GM18502 (cell line): ENCODE results near the gene HTATIP2.
"Not testable (repeated sequence)": the region's sequence is repeated elsewhere in the genome, so short reads cannot be mapped to it uniquely, and the experiment has no call there.

Source experiments
- ATAC-seq: cut with Tn5 transposase; IDR thresholded peaks from one replicate; pipeline ENCODE4 v1.9.1; 2021; ENCODE audit warnings: mild to moderate bottlenecking; ENCODE audit not compliant: unreplicated experiment, poor library complexity

HTATIP2 gene

DNA sequence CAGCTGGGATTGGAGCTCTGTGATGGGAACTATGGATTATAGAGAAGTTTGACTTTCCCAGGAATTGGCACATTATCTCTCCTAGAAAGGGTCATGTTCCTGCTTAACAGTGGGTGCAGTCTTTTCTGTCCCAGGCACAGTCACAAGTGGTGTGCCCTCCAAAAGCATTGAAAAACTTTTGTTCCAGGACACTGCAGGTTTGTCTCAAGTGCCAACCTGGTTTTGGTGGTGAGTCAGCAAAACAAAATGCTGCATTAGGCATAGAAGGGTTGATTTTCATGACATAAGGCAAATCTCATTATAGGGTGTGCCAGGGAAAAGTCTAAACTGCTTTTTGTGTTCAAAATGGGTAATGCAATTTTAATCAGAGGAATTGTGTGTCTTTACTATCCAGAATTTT lies 4.9 kb downstream of the HTATIP2 start:
- ATAC-seq: no peak

DNA sequence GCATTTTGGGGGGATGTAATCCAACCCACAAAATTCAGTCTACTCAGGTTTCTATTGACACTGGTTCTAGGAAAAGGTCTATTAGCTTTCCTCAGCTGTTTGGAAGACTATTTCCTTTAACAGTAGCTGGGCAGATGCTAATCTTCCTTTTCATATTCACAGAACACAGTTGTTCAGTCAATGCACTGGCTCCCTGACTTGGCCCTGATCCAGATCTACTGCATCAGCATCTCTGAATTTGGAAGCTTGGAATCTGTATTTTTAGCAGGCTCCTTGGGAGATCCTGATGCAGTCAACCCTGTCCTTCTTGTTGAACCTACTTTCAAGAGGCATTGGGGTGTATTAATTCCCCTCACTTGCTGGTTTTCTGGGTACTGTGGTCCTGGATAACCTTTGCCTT lies 6.3 kb downstream of the HTATIP2 start:
- ATAC-seq: no peak

DNA sequence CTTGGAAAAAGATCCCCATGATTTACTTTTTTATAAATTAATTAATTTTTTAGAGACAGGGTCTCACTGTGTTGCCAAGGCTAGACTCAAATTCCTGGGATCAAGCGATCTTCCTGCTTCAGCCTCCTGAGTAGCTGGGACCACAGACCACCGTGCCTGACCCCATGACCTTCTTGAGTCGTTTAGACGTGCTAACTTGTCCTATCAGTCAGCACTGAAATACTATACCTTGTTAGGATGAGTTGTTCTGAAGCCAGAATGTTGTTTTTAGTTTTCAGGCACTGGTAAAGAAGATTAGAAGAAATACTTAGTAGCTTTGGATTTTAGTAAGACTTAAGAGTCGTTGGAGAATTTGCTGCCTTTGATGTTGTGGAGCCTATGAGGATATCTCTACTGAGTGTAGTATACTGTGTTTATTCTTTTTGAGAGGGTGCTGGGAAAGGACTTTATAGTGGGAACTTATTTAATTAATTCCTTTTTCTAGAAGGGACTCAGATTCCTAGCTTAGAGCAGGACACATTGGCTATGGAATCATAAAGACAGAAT lies 8.6 kb downstream of the HTATIP2 start:
- ATAC-seq: no peak

DNA sequence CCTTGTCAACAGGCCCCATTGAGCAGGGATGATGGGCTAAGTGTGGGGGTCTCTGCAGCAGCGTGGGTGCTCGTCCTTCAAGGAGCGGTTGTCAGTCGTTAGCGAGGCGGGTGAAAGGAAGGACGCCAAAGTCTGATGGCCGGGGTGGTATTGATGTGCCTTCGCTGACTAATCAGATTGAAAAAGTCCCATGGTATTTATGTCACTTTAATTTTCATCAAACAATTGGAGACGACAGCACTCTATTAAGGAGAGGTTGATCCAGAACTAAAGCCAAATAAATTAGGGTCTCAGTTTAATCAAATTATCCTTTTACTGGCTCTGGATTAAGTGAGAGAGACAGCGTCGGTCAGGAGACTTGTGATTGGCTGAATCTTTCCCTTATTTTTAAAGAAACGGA lies 9.6 kb downstream of the HTATIP2 start:
- no peak for ATAC-seq

DNA sequence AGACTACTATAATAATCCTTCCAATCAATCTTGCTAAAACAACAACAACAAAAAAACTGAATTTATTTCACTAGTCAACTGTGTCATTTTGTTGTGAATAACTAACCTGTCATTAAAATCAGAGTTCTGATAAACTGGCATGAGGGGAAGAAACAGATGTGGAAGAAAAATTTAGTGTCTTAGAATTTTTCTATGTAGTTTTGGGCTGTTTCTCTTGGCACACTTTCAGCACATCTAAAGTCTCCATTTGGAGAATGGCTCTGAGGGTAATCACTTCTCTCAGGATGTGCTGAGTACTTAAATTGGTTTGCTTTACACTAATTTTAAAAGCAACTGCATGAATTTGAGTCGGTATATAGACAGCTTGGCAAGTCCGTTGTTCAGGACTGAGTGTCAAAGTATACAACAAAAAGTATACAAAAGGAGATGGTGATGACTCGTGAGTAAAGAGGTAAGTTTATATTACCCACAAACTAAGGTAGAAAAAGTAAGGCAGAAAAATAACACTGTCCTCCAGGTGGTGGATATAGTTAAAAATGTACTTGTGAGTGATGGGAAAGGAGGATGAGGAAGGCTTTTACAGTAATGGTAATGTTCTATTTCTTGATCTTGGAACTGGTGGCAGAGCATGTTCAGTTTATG lies 10.2 kb downstream of the HTATIP2 start:
- ATAC-seq: no peak

DNA sequence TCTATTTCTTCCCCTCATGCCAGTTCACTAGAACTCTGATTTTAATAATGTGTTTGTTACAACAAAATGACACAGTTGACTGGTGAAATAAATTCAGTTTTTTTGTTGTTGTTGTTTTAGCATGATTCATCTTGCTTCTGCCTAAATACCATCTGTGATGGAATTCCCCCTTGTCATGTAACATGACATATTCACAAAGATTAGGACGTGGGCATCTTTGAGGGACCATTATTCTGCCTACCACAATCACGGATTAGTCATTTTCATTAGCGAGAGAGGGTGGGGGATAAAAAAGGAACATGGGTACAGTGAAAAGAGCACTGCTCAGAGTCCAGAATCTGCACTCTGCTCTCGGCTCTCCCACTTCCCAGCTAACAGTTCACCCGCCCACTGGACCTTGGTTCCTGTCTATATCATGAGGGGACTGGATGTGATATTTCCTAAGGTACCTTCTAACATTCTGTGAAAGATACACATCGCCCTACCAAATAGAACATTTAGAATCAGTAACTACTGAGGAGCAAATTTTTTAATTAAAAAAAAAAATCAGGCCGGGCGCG lies 11.3 kb downstream of the HTATIP2 start:
- ATAC-seq: no peak

DNA sequence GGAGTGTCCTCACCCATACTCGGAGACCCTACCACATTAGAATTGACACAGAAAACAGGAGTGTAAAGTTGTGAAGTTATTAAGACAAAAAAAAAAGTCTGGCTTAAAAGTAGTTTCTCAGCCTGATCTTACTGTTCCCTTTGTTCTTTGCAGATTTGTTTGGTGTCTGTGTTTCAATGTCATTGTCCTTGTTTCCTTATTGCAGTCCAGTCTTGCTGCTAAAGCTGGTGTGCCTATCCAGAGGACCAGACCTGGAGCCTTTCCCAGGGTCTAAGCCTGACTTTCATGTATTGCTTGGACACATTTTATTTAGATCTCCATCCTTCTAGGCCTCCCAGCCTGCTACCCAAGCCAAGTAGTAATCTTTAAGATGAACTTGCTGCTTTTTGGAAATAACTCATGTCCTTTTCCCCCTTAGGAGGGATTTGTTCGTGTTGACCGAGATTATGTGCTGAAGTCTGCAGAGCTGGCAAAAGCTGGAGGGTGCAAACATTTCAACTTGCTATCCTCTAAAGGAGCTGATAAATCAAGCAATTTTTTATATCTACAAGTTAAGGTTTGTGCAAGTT lies 12.7 kb downstream of the HTATIP2 start:
- no peak for ATAC-seq

DNA sequence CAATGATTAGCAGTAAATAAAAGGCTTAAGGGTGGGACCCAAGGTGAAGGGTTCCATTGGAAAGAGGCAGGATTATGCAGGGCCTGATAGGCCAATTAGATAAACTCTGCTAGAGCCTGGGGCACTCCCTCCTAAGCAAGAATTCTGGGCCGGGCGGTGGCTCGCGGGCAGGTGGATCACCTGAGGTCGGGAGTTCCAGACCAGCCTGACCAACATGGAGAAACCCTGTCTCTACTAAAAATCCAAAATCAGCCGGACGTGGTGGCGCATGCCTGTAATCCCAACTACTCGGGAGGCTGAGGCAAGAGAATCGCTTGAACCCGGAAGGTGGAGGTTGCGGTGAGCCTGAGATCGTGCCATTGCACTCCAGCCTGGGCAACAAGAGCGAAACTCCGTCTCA lies 22.5 kb downstream of the HTATIP2 start:
- ATAC-seq: not testable (repeated sequence)

DNA sequence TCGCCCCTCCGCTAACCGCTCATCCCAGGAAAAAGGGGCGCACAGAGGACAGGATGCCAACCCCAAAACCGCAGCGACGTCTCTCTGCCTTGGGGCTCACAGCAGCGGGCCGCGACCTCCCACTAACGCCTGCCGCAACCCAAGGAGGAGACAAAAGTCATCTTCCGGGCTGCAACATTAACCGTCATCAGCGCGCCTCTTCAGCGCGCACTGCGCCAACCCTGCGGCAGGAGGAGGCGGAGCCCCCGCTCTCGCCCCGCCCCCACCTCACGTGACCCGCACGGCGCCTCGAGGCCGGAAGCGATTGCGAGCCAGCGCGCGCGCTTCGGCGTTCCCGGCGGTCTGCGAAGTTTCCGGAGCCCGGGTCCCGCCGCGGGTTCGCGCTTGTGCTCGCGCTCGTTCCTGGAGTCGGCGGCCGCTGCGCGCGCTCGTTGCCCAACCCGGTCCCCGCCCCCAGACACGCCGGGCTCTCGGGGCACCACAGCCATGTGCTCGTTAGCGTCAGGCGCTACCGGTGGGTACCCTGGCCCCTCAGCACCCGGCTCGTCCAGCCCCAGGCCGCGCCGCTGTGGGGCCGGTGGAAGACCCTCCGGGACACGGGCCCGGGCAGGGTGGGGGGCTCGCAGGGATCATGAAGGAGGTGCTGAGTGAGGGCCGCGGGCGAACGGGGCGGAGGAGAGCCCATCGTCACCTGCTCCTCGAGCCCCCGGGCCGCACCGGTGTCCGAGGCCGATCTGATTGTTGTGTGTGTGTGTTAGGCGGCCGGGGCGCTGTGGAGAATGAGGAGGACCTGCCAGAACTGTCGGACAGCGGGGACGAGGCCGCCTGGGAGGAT lies 24.0 kb downstream of the HTATIP2 start, which contains the start of gene PRMT3:
PRMT3 (plus strand) TSS at position 456 of the 835 bp plus-strand sequence; CDS start at position 487, 31 bp downstream.
- ATAC-seq: peak; percentile 83

DNA sequence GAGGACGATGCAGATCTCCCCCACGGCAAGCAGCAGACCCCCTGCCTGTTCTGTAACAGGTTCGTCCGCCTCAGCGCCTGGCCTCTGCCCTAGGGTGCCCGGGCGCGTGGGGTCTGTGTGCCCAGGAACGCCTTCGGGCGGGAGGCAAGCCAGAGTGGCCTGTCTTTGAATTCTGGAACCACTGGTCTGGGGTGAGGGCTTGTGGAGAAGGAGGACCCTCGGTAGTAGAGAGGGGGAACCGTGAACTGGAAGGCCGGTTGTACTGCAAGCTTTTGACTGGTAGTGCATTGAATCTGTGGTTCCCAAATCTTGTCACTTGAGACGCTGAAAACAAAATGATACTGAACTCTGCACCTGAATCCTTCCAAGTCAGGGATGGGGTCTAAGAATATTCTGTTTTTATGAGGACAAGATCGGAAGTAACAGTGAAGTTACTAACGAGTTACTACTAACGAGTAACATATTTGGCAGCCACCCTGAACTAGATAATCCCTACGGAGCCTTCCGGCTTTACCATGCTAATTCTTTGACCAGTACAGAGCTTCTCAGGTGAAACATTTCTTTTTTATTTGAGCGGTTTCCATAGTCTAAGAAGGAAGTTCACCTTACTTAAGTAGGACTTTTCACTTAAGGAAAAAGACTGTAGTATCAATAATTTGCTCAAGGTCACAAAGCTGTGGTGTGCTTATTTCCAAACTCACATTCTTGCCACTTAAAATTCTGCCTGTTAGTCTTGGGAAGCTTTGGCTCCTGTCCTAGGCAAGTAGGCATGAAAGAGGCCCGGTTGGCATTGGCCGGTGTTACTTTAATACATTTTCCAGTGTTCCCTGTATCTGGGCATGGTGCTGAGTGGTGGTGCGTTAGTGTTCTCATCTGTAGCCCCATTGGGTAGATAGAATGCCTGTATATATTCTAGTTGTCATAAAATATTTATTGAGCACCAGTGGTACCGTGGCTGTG lies 24.9 kb downstream of the HTATIP2 start:
- peak; percentile 20 for ATAC-seq

DNA sequence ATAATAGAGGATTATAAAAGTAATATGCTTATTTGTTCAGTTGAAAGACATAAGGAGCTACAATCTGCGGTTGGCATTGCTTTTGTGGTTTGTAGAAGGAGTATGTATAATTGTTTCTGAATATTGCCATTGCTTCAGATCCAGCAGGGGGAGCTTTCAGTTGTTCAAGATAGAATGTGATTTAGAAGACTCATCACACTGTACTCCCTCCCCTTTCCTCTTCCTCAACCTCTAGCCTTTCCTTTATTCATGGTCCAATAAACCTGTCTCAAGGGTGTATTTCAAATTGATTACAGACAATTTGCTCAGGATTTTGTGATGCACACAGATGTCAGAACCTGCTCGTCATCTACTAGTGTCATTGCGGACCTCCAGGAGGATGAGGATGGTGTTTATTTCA lies 33.8 kb downstream of the HTATIP2 start:
- peak; percentile 90 for ATAC-seq

DNA sequence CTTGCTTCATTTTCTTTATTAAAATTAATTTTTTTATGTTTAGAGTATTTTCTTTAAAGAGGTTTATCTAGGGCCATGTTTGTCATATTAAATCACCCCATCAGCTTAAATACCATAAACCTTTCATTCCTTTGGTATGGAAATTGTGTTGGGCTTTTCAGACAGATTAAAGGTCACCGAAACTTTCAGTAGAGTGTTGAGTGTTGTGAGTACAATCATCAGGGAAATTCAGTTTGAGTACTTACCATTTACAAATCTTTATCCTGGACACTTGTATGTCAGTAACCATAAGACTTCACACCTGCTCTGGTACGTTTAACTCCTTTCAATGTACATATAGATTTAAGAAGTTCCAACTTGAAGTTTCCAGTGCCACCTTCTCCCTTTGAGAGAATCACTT lies 36.0 kb downstream of the HTATIP2 start:
- ATAC-seq: no peak

DNA sequence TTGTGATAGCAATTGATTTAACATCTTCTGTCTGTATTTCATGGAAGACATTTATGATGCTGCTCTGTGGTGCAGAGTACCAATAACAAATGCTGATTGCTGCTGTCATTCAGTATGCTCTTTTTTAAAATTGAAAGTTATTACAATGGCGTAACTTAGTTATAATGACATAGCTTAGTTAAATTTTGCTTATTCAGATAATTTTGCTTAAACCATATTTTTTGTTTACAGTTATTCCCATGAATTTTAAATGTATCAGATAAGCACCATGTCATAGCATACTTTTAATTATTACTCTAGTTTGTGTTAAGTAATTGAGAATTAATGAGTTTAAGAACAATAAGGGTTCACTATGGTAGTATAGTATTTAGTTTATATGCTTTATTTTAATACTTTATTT lies 39.5 kb downstream of the HTATIP2 start:
- ATAC-seq: no peak

DNA sequence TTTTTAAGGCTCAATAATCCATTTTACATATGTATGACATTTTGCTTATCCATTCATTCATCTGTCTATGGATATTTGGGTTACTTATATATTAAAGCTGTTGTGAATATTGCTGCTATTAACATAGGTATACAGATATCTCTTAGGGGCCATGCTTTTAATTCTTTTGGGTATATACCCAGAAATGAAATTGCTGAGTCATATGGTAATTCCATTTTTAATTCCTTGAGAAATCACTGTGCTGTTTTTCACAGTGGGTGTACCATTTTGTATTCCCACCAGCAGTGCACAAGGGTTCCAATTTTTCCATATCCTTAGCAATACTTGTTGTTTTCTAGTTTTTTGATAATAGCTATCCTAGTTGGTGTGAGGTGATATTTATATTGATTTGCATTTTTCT lies 43.0 kb downstream of the HTATIP2 start:
- ATAC-seq: no peak

DNA sequence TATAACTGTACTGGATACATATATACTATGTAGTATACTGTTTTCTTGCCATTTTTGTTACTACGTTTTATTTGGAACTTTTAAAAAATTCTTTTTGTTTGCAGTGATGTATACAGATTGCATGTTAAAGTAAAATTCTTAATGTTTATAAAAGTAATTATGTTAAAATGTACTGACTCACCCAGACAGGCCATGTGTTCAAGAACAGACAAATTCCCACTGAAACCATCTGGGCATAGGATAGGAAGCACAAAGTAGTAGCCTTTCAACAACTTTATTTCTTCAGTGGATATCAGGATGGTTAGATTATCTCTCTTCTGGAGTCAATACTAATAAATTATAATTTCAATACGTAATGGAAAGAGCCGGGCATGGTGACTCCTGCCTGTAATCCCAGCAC lies 43.8 kb downstream of the HTATIP2 start:
- ATAC-seq: no peak

DNA sequence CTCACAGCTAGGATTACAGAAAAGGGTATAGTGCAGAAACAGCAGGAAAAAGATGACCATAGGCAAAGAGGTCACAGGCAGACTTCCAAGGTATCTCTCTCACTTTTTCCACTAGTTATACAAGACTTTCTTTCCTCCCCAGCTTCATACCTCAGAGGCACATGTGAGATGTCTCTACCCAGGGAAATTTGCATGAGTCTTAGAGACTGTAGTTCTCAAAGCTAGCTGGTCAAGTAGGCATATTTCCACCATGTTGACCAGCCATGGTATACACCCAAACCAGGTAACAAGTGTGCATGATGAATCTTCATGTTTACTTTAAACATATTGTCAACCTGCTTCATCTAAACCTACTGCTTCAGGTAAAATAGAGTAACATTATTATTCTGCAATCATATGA lies 51.9 kb downstream of the HTATIP2 start:
- ATAC-seq: peak; percentile 55

DNA sequence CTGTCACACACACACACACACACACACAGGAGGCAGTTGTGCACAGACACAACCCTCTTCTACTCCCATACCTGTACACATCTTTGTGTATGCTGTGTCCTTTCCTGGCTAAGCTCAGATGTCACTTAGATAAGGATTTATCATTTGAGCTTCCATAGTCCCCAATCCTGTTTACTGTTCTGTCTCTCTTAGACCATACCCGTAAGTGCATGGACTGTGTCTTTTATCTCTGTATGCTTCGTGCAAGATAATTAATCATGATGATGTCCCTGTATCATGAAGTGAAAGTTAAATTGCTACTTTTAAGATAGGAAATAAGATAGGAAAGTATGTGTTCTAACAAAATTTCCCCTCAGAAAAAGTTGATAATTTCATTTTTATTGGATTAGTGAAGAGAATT lies 54.3 kb downstream of the HTATIP2 start:
- no peak for ATAC-seq

DNA sequence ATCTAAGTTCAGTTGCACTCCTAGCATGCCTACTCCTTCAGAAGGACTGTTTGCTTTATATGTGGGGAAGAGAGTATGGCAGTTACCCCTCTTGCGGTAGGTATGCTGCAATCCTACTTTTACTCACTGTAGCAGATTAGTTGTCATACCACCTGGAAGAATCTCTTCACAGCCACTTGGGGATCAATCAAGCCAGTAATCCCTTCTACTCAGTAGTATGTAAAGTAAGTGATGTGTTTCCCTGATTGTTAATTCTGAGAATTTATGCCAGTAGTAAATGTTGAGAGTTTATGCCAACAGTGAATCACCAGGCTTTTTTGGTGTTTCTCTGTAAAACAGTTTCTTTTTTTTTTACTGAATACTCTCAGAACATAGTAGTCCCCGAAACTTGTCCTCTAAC lies 58.4 kb downstream of the HTATIP2 start:
- no peak for ATAC-seq

DNA sequence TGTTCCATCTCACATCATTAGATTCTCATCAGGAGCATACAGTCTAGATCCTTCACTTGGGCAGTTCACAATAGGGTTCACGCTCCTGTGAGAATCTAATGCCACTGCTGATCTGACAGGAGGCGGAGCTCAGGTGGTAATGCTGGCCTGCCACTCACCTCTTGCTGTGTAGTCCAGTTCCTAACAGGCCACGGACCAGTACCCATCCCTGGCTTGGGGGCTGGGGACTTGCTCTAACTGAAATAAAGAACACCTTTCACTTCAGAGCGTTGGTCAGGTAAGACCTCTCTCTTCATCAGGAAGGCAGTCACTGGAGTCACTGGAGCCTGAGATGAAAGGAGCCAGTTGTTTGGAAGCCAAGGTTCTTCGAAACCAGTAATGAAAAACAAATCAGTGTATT lies 65.7 kb downstream of the HTATIP2 start:
- ATAC-seq: no peak
